VCaP (cell line): Measurements from ENCODE around the gene NCOA1.

ENCODE experiments used
- H3K27ac ChIP-seq: fragments of 450-650 bp; 2 replicates; pipeline ENCODE4 v1.5.1; 2017
- CTCF ChIP-seq: fragments of 450-650 bp; conservative IDR thresholded peaks from 2 replicates; pipeline ENCODE4 v1.5.1; 2017; ENCODE audit warnings: mild to moderate bottlenecking, moderate library complexity

The NCOA1 gene

GRCh38 chr2:24763843-24764242, 272.8 kb downstream of the NCOA1 start:
- no peak overlapping the region for H3K27ac ChIP-seq
- TF ChIP-seq CTCF, result no peak

GRCh38 chr2:24766609-24767008, 275.6 kb downstream of the NCOA1 start:
- TF ChIP-seq CTCF, result no peak
- H3K27ac ChIP-seq, result no peak overlapping the region

GRCh38 chr2:24768013-24768412, 277.0 kb downstream of the NCOA1 start:
- TF ChIP-seq CTCF, result no peak
- H3K27ac ChIP-seq, result no peak overlapping the region

- TF ChIP-seq CTCF, result no peak
- no peak overlapping the region for H3K27ac ChIP-seq
Observed at GRCh38 chr2:24768601-24769000, 277.5 kb downstream of the NCOA1 start.

GRCh38 chr2:24771061-24771460, 280.0 kb downstream of the NCOA1 start:
- H3K27ac ChIP-seq, result no peak overlapping the region
- no peak for TF ChIP-seq CTCF

GRCh38 chr2:24771764-24772586, 280.9 kb downstream of the NCOA1 start:
- TF ChIP-seq CTCF, result no peak
- no peak overlapping the region for H3K27ac ChIP-seq

GRCh38 chr2:24774373-24774772, 283.3 kb downstream of the NCOA1 start:
- no peak for TF ChIP-seq CTCF
- no peak overlapping the region for H3K27ac ChIP-seq
